ENCODE results near the gene ASPHD1.

DNA sequence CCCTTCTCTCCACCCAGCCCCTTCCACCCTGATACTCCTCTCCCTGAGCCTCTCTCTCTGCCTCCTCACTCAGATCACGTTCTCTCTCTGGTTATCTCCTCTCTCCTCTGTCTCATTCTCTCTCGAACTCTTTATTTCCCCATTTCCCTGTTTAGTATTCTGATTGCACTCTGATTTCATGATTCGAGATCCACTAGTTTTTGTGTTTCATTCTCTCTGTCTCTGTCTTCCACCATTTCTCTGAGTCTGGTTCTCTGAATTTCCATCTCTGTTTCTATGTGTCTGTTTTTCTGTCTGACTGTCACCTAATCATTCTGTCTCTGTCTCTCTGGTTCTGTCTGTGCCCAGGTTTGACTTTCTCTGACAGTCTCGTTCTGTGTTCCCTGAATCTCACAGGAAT lies 3.0 kb upstream of the ASPHD1 start:
- TF ChIP-seq EZH2phosphoT487 (IDR thresholded peaks at IDR 0.05; ENCODE audit: borderline replicate concordance, low read length) (no peak), CTCF (conservative IDR thresholded peaks at IDR 0.05; ENCODE audit: low read depth, low read length) (no peak), EZH2 (IDR thresholded peaks at IDR 0.05; ENCODE audit: low read length, unreplicated experiment) (no peak)
